OCI-LY3 (cell line): ENCODE measurements around the gene PLA2G6.

Experiments used
- CTCF ChIP-seq: fragments of 200-600, 300-600 bp; sonication (generic); IDR thresholded peaks from 2 replicates; pipeline ENCODE4 v1.5.1; 2014; ENCODE audit warnings: antibody characterized with exemption, low read length, low read depth
- EZH2phosphoT487 ChIP-seq: fragments of 200-600 bp; shearing (Covaris generic); IDR thresholded peaks from 2 replicates; pipeline ENCODE4 v1.6.1; 2018; ENCODE audit warnings: antibody characterized with exemption, mixed run types, low read depth

GRCh38 chr22:38111925-38112355, 69.7 kb downstream of the PLA2G6 start:
- no peak for TF ChIP-seq CTCF
- TF ChIP-seq EZH2phosphoT487, result no peak
